KOPT-K1 (cell line): ENCODE results near the gene PLGLB1.
"Not testable (repeated sequence)": the region's sequence is repeated elsewhere in the genome, so short reads cannot be mapped to it uniquely, and the experiment has no call there.

Experiments
- H3K27ac ChIP-seq: fragments of 200-600 bp; sonication (generic); 2 replicates; pipeline ENCODE4 v1.5.1; 2016; ENCODE audit warnings: antibody characterized with exemption, mild to moderate bottlenecking, low read depth, low read length; ENCODE audit not compliant: poor library complexity, severe bottlenecking
- H3K36me3 ChIP-seq: fragments of 200-600 bp; sonication (generic); 2 replicates; pipeline ENCODE4 v1.5.1; 2017; ENCODE audit warnings: antibody characterized with exemption, mild to moderate bottlenecking, low read length, moderate library complexity; ENCODE audit not compliant: insufficient read depth
- H3K9me3 ChIP-seq: fragments of 200-600 bp; sonication (generic); 2 replicates; pipeline ENCODE4 v1.5.1; 2017; ENCODE audit warnings: antibody characterized with exemption, low read length, mild to moderate bottlenecking; ENCODE audit not compliant: insufficient read depth, poor library complexity, severe bottlenecking

The PLGLB1 gene

DNA sequence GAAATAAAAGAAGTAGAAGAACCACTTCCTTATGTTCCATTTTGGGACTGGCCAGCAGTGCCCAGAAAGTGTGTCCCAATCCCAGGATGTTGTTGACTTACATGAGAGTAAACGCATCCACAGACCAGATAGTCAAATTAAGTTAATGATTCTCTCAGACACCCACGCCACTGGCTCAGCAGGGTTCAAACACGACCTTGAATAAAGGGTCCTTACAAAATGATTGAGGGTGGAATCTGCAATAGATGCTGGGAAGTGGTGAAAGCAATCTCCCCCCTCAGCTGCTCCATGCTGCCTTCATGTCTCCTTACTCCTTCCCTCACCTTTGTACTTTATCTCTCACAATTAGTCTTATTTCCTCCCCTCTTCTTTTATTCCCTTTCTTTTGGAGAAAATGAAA, at the start of gene PLGLB1:
PLGLB1 (minus strand) TSS at position 101 of the 400 bp plus-strand sequence; CDS start at position 40, 61 bp downstream.
- not testable (repeated sequence) for H3K36me3 ChIP-seq, H3K27ac ChIP-seq, H3K9me3 ChIP-seq

DNA sequence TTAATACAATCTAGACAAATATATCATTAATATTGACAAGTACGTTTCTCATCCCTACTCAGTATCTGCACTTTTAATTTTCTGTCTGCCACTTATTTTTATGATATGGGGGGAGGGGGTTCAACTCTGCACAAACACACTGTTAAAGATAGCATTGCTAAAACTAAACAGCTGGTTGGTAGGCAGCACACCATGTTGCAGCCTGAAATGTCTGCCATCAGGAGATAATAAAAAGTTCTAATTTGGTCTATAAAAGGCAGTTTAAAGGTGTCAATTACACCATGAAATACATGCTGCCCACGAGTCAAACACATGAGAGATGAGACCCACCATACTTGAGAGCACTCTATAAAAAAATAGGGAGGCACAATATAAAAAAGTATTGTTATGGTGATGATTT, 42.7 kb upstream of the PLGLB1 start:
- not testable (repeated sequence) for H3K36me3 ChIP-seq, H3K27ac ChIP-seq, H3K9me3 ChIP-seq

DNA sequence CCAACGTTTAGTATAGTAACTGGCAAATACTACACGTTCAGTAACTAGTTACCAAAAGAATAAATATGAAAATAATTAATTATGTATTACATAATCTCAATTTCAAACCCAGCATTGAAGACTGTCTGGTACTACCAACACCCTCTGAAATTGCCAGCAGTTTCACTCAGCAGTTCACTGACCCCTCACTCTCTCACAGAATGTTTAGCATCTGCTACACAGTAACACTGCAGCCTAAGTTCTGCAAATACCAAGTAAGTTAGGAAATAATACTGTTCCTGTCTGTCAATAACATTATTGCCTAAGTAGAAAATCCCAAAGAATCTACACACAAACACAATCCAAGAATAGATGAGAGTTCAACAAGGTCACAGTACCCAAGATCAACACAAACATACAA, 41.8 kb upstream of the PLGLB1 start:
- not testable (repeated sequence) for H3K27ac ChIP-seq, H3K9me3 ChIP-seq, H3K36me3 ChIP-seq

DNA sequence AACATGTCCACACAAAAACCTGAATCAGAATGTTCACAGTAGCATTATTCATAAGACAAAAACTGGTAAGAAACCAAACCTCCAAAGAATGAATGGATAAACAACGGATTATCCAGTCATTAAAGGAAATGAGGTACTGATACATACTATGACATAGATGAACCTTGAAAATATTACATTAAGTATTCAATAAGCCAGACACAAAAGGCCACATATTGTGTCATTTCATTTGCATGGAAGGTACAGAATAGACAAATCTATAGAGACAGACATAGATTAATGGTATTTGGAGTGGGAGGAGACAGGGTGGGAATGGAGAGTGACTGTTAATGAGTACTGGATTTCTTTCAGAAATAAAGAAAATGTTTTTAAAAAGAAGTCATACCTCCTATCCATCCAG, 39.9 kb upstream of the PLGLB1 start:
- H3K9me3 ChIP-seq, H3K36me3 ChIP-seq, H3K27ac ChIP-seq: not testable (repeated sequence)

DNA sequence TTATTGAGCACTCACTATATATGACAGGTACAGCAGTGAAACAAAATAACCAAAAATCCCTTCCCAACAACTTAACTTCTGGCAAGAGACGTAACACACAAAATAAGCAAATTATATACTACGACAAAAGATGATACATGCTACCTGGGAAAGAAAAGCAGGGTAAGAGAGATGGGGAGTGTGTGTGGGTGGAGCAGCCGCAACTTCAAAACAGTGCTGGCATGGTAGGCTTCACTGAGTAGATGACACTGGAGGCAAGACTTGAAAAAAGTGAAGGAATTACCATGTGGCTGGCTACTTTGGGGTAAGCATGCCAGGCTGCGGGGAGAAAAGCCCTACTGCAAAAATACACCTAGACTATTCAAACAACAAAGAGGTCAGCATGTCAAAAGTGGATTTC, 36.0 kb upstream of the PLGLB1 start:
- H3K27ac ChIP-seq, H3K36me3 ChIP-seq, H3K9me3 ChIP-seq: not testable (repeated sequence)

DNA sequence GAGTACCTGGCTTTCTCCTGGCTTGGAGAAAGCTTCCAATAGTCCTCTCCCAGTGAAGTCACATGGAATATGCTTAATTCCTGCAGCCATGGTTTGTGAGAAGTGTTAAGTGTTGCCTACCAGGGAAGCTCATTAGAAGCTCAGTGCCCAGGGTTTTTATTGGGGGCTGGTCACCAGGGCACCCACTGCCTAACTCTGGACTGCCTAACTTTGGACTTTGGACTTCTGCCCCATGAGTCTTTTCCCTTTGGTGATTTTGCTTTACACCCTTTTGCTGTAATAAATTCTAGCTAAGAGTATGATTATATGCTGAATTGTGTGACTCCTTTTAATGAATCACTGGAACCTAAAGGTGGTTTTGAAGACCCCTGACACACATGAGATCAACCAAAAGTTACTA, 35.2 kb upstream of the PLGLB1 start:
- not testable (repeated sequence) for H3K27ac ChIP-seq, H3K9me3 ChIP-seq, H3K36me3 ChIP-seq

DNA sequence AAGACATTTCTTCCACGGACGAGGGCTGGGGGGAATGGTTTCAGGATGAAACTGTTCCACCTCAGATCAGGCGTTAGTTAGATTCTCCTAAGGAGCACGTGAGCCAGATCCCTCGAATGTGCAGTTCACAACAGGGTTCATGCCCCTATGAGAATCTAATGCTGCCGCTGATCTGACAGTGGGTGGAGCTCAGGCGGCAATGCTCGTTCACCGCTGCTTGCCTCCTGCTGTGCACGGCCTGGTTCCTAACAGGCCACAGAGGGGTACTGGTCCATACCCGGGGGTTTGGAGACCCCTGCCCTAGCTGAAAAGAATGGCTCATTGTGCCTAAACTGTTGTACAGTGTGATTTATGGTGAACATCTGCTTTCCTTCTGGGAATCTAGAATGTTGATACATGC, 34.8 kb upstream of the PLGLB1 start:
- not testable (repeated sequence) for H3K9me3 ChIP-seq, H3K36me3 ChIP-seq

DNA sequence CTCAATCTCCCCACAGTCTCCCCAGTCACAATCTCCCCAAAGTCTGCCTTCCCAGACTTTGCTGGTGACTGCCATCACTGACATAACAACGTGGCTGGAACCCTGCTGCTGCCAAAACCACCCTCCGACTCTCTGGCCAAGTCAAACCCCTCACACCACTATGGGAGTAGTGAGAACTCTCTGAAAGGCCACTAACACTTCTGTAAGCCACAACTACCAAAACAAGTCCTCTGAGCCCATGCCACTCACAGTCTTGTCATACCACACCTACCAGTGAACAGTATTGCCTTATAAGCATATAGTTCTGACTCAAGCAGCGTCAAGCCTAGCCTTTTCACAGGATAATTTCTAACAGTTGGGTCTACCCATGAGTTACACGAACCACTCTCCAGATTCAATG, 32.7 kb upstream of the PLGLB1 start:
- not testable (repeated sequence) for H3K27ac ChIP-seq, H3K9me3 ChIP-seq
- H3K36me3 ChIP-seq, result peaks cover 11% of the 10 kb centered on the region

More for the DNA sequence above, 34.8 kb upstream of the PLGLB1 start:
- not testable (repeated sequence) for H3K27ac ChIP-seq

DNA sequence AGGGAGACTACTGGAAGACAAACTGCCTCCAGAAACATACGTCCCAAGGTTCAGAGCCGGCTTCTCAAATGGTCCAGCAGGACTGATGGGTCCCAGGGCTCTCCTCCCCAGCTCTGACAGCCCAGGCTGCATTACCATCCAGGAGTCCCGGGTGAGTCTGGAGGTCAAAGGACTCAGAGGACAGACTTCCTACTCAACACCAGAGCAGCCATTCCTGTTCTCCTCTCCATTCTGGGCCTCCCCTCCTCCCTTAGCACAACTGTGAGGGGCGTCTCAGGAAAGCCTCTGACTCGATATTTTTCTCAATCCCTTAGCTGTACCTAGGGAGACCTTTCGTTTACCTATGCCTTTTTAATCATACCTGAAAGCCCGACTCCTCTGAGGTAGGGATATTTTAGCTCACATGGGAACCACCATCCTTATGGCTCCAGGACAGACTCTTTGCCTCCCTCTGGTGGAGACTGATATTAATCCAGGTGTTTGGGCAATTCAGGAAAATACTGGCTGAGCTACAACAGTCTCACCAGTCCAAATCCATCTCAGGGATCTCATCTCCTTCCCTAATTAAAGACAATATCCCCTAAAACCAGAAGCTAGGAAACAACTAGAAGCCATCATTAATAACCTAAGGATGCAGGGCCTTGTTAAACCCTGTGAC, 19.8 kb upstream of the PLGLB1 start:
- H3K27ac ChIP-seq, H3K9me3 ChIP-seq: not testable (repeated sequence)

DNA sequence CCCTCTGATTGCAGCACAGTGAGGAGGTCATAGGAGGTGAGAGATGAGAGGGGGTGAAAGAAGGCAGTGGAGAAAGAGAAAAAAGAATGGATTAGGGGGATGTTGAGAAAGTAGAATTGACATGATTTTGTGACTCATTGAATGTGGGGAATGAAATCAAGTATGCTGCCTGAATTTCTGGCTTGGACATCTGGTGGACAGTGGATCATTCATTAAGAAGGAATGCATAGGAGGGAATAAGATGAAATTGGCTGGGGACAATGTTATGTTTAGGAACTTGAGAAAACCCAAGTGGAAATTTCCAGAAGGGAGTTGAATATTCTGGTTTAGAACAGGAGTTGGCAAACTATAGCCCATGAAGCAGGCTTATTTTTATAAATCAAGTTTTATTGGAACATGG, 7.0 kb upstream of the PLGLB1 start:
- not testable (repeated sequence) for H3K27ac ChIP-seq, H3K9me3 ChIP-seq

More for the DNA sequence above, 19.8 kb upstream of the PLGLB1 start:
- H3K36me3 ChIP-seq, result not testable (repeated sequence)

DNA sequence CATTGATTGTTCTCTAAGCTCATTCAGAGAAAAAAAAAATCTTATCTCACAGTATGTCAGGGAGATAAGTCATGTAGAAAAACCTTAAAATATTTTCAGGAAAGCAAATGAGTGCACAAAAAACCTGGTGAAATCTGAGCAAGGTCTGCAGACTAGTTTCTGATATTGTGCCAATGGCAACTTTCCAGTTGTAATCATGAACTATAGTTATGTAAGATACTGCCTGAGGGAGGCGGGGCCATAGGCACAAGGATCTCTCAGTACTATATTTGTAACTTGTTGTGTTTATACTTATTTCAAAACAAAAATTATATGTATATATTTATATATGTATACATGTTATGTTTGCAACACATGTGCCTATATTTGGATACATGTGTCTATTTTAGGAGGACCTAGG, 5.2 kb upstream of the PLGLB1 start:
- H3K27ac ChIP-seq, H3K36me3 ChIP-seq, H3K9me3 ChIP-seq: not testable (repeated sequence)

More for the DNA sequence above, 7.0 kb upstream of the PLGLB1 start:
- H3K36me3 ChIP-seq, result not testable (repeated sequence)

DNA sequence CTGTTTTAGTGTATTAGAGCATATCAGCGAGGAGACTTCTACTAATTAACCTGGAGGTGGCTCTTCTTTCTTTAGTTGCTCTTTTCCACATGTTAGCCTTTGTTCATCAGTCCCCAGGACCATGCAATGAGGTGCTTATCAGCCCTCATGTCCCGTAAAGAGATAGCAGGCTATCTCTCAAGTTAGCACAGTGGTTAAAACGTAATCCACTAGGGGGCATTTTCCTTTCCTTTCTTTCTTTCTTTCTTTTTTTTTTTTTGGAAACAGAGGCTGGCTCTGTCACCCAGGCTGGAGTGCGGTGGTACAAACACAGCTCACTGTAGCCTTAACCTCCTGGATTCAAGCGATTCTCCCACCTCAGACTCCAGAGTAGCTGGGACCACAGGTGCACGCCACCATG, 4.3 kb upstream of the PLGLB1 start:
- H3K27ac ChIP-seq, H3K36me3 ChIP-seq, H3K9me3 ChIP-seq: not testable (repeated sequence)

DNA sequence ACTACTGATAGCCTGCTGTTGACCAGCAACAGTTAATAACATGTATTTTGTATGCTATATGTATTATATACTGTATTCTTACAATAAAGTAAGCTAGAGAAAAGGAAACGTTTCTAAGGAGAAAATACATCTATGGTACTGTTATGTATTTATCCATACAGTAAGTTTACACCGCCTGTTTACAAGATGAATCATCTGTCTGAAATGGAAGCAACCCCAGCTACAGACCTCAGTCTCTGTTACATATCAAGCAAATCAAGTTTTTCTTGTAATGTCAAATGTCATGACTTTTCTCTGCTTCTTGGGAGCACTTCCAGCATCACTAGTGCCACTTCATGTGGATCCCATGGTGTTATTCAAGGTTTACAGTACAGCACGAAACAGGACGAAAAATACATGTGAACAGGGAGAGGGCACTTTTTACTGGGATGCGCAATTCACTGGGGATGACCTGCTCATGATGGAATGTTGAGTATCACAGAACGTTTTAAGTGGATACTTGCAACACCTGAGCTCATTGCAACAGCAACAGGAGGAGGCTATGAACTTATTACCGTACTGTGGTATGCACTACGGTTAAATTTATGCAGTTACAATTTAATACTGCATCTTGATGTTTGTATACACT, 2.5 kb upstream of the PLGLB1 start:
- not testable (repeated sequence) for H3K27ac ChIP-seq, H3K9me3 ChIP-seq, H3K36me3 ChIP-seq

DNA sequence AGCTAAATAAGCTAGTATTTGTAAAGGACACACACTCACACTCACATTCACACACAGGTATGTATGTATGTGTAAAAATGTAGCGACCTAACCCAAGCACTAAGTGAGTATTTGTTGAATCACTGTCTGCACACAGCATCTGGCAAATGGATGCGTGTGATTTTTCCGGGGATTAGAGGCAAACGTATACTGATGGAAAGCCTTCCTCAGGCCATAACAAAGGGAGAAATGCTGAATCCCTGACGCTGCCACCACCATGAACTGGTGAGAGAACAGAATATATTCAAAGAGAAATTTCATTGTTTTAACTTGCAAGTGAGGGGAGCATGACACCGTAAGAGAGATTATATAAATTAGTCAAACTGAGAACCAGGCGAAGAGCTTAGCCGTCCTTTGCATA, 601 bp downstream of the PLGLB1 start:
- H3K27ac ChIP-seq, H3K9me3 ChIP-seq, H3K36me3 ChIP-seq: not testable (repeated sequence)

DNA sequence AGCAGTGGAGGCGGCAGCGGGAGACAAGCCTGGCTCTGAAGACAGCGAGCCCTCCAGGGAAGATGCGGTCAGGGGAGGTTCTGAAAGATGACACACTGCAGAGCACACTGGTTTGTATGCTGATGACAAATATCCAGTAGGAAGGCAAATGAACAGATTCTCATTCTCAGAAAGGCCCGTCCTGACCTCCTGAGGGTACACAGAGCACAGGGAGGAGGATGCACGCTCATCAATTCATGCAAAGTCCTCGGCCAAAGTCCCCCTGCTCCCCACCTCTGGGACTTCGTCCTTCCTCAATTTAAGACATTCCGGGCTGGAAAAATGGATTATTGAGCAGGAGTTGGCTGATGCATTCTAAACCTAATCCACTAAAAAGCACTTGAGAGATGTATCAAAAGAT, 2.6 kb downstream of the PLGLB1 start:
- not testable (repeated sequence) for H3K36me3 ChIP-seq

DNA sequence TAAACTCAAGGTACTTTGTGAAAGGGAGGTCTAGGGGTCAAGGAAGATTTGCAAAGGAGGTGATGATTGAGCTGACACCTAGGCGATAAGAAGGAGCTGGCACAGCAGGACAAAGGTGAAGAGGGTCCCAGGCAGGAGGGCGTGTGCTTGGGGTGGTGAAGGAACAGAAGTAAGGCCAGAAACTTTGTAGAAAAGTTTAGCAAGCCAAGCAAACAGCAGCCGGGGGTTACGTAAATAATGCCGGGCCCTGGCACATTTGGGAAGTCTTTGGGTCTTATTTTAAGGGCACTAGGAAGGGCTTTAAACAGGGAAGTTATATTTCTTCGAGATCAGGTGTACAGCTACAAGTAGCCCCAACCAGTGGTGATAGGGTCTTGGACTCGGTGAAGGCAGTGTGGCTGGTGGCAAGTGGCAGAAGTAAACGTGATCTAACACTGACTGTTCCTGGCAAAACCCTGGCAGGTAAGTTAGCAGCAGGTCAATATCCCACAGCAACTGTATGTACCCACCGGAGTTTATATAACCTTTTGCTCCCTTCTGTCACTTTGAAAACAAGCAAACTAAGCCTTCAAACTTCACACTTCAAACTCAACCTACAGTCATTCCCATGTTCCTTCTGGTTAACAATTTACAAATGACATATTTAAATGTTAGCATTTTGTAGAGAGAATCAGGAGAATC, 7.0 kb downstream of the PLGLB1 start:
- not testable (repeated sequence) for H3K9me3 ChIP-seq, H3K36me3 ChIP-seq, H3K27ac ChIP-seq

More for the DNA sequence above, 2.6 kb downstream of the PLGLB1 start:
- H3K9me3 ChIP-seq, H3K27ac ChIP-seq: not testable (repeated sequence)
